Esophagus muscularis mucosa (tissue), 4 donors: ENCODE results near the gene RBM25.

Experiments used
- CTCF ChIP-seq, 3 experiments: fragments of 200-600 bp in 2 of 3; fragments of 450-650 bp in 1 of 3; sonication (generic) in 2 of 3; IDR thresholded peaks; one replicate each; pipeline ENCODE4 v1.5.1; 2017 to 2019; ENCODE audit warnings: antibody characterized with exemption in 3 of 3, mild to moderate bottlenecking in 2 of 3, moderate library complexity in 1 of 3
- EP300 ChIP-seq: sonication (generic); formaldehyde crosslinking; IDR thresholded peaks from one replicate; pipeline ENCODE4 v1.6.1; 2017; ENCODE audit warnings: antibody characterized with exemption
- POLR2A ChIP-seq: fragments of 450-650 bp; IDR thresholded peaks from one replicate; pipeline ENCODE4 v1.6.1; 2017; ENCODE audit warnings: antibody characterized with exemption, moderate library complexity, mild to moderate bottlenecking, low read depth
- POLR2AphosphoS5 ChIP-seq, 2 donors: sonication (generic); formaldehyde crosslinking; IDR thresholded peaks; one replicate each; pipeline ENCODE4 v1.6.1; 2017; ENCODE audit warnings: antibody characterized with exemption in 2 of 2

DNA sequence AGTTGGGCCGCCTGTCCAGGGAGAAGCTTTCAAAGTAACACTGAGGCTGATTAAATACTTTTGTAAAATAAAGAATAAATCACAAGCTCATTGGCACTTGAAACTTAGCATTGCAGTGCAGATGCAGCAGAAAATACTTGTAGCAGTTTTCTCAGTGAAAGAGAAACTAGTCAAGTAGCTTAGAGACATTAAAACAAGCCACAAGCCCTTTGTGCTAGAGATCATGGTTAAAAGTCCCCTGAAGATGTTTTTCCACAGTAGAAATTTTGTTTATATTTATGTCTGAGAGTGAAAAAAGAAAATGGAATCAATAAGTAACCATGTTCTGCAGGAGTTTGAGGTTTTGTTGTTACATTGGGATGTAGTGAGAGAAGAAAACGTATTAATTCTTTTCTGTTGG lies 83.9 kb downstream of the RBM25 start:
- TF ChIP-seq EP300 = no peak
- TF ChIP-seq CTCF (IDR thresholded peaks at IDR 0.05) = no peak
- TF ChIP-seq POLR2A = no peak
- no peak for TF ChIP-seq POLR2AphosphoS5 (IDR thresholded peaks at IDR 0.05)
